HepG2 (cell line): Measurements from ENCODE around the gene REEP2. TPM values are rescaled to one million over a fixed set of nuclear protein-coding genes. Genes with fewer than 3 reads are reported as not detected.

Source experiments
- DNMT1 ChIP-seq: sonication (generic); formaldehyde crosslinking; IDR thresholded peaks from 2 replicates; pipeline ENCODE4 v1.5.1; 2020; ENCODE audit warnings: mild to moderate bottlenecking, missing genetic modification reagents
- FOSL1 ChIP-seq: sonication (generic); formaldehyde crosslinking; IDR thresholded peaks from 2 replicates; pipeline ENCODE4 v1.9.0; 2021; ENCODE audit warnings: missing genetic modification reagents, borderline replicate concordance
- FOXK2 ChIP-seq: fragments of 450-650 bp; IDR thresholded peaks from 2 replicates; pipeline ENCODE4 v1.6.1; 2016
- HINFP ChIP-seq: sonication (generic); formaldehyde crosslinking; IDR thresholded peaks from 2 replicates; pipeline ENCODE4 v1.4.0; 2020; ENCODE audit warnings: low read depth, mild to moderate bottlenecking, missing genetic modification reagents
- HOXA9 ChIP-seq: sonication (generic); formaldehyde crosslinking; IDR thresholded peaks from 2 replicates; pipeline ENCODE4 v1.8.1; 2022; ENCODE audit warnings: missing genetic modification reagents, mild to moderate bottlenecking, moderate library complexity, borderline replicate concordance
- KDM5A ChIP-seq: fragments of 200-600 bp; sonication (generic); IDR thresholded peaks from 2 replicates; pipeline ENCODE4 v1.7.0; 2018; ENCODE audit warnings: antibody characterized with exemption, mild to moderate bottlenecking, low read length, borderline replicate concordance
- NR2F1 ChIP-seq, 2 experiments: fragments of 450-650 bp in 1 of 2; formaldehyde crosslinking in 1 of 2; IDR thresholded peaks; 2 replicates each; pipeline versions ENCODE4 v1.5.0 to v1.6.1; 2016 to 2020; ENCODE audit warnings: mild to moderate bottlenecking in 1 of 2, missing compliant biosample characterization in 1 of 2, missing genetic modification reagents in 1 of 2, moderate library complexity in 1 of 2
- ZBTB33 ChIP-seq: sonication (generic); formaldehyde crosslinking; IDR thresholded peaks from 2 replicates; pipeline ENCODE4 v1.4.0; 2020; ENCODE audit warnings: missing genetic modification reagents
- ZNF33A ChIP-seq: sonication (generic); formaldehyde crosslinking; IDR thresholded peaks from 2 replicates; pipeline ENCODE4 v1.5.1; 2020; ENCODE audit warnings: missing genetic modification reagents, mild to moderate bottlenecking, moderate library complexity, borderline replicate concordance
- ZNF432 ChIP-seq: sonication (generic); formaldehyde crosslinking; IDR thresholded peaks from 2 replicates; pipeline ENCODE4 v1.5.0; 2020; ENCODE audit warnings: missing genetic modification reagents, mild to moderate bottlenecking, borderline replicate concordance
- ZNF609 ChIP-seq: sonication (generic); formaldehyde crosslinking; IDR thresholded peaks from 2 replicates; pipeline ENCODE4 v1.4.0; 2020; ENCODE audit warnings: mild to moderate bottlenecking, missing genetic modification reagents, borderline replicate concordance
- ZNF687 ChIP-seq: sonication (generic); formaldehyde crosslinking; IDR thresholded peaks from 2 replicates; pipeline ENCODE4 v1.5.1; 2020; ENCODE audit warnings: mild to moderate bottlenecking, missing genetic modification reagents, moderate library complexity
- ZNF724P ChIP-seq: sonication (generic); formaldehyde crosslinking; IDR thresholded peaks from 2 replicates; pipeline ENCODE4 v1.8.0; 2022; ENCODE audit warnings: missing genetic modification reagents, borderline replicate concordance
- ZNF766 ChIP-seq: sonication (generic); formaldehyde crosslinking; IDR thresholded peaks from 2 replicates; pipeline ENCODE4 v1.5.0; 2020; ENCODE audit warnings: missing genetic modification reagents, borderline replicate concordance
- ZNF780A ChIP-seq: sonication (generic); formaldehyde crosslinking; IDR thresholded peaks from 2 replicates; pipeline ENCODE4 v1.8.0; 2022; ENCODE audit warnings: mild to moderate bottlenecking, missing genetic modification reagents, moderate library complexity
- ZNF782 ChIP-seq: sonication (generic); formaldehyde crosslinking; IDR thresholded peaks from 2 replicates; pipeline ENCODE4 v1.4.0; 2020; ENCODE audit warnings: missing genetic modification reagents, mild to moderate bottlenecking, borderline replicate concordance
- ZNF879 ChIP-seq: sonication (generic); formaldehyde crosslinking; IDR thresholded peaks from 2 replicates; pipeline ENCODE4 v1.8.1; 2023; ENCODE audit warnings: missing genetic modification reagents
- polyA plus RNA-seq, 8 experiments: library from polyadenylated mRNA; depleted of rRNA in 3 of 8; stranded (reverse) in 7 of 8; unstranded in 1 of 8; fragments of >200 nt; fragmentation: Illumina TruSeq in 4 of 8; extraction: Trizol in 4 of 8; gene quantifications; 2 replicates each; pipeline versions ENCODE4 v1.2.1 to v1.2.3, GENCODE V29; 2011 to 2016; ENCODE audit warnings: low read depth in 4 of 8, missing spikeins in 1 of 8, mixed read lengths in 1 of 8; ENCODE audit not compliant: insufficient read depth in 1 of 8
- total RNA-seq, 5 experiments: library from RNA; depleted of rRNA; stranded (reverse); fragments of >200 nt; fragmentation: Illumina TruSeq; extraction: Trizol; gene quantifications; 2 replicates each; pipeline ENCODE4 v1.2.3, GENCODE V29; 2016; ENCODE audit warnings: low read depth in 1 of 5

REEP2 gene
- total and polyA plus RNA-seq, 2 of the 13 experiments (the other 11 are each of a cell fraction or from before 2014, with no cell fraction given) = 5.3 to 7.8 TPM

- TF ChIP-seq HINFP (CRISPR knock-in tag) (peak; percentile 27; the same call in 1 of the 2 replicates), ZBTB33 (CRISPR knock-in tag) (peak; percentile 6; the same call in 1 of the 2 replicates), ZNF782 (CRISPR knock-in tag) (no peak), ZNF687 (CRISPR knock-in tag) (peak; percentile 90), ZNF609 (CRISPR knock-in tag) (peak; percentile 43; the same call in 1 of the 2 replicates), HOXA9 (CRISPR knock-in tag) (0 out of 2 replicates have a peak, but pooled peaks have one; percentile 31), ZNF33A (CRISPR knock-in tag) (no peak; the same call in 1 of the 2 replicates), ZNF432 (no peak), FOSL1 (CRISPR knock-in tag) (no peak), KDM5A (no peak), ZNF879 (no peak), ZNF766 (CRISPR knock-in tag) (no peak), NR2F1 (CRISPR knock-in tag; IDR thresholded peaks at IDR 0.05) (no peak), DNMT1 (CRISPR knock-in tag) (0 out of 2 replicates have a peak, but pooled peaks have one; percentile 76), ZNF724P (CRISPR knock-in tag) (no peak), FOXK2 (no peak), ZNF780A (CRISPR knock-in tag) (no peak)
Observed at GRCh38 chr5:138464008-138464387, 25.1 kb downstream of the REEP2 start (continued).
